GM08714 (cell line): ENCODE data around the gene MT1F.
"Not testable (repeated sequence)": the region's sequence is repeated elsewhere in the genome, so short reads cannot be mapped to it uniquely, and the experiment has no call there.

Experiments used
- H3K4me3 ChIP-seq: fragments of 200-500 bp; sonication (Bioruptor generic); 2 replicates; pipeline ENCODE4 v1.5.1; 2014; ENCODE audit warnings: mild to moderate bottlenecking, low read length, inconsistent platforms
- ZNF274 ChIP-seq: IDR thresholded peaks from 2 replicates; pipeline ENCODE4 v1.6.1; 2012; ENCODE audit warnings: mild to moderate bottlenecking, low read depth, low read length

MT1F gene

GRCh38 chr16:56669005-56669839 is 11.5 kb downstream of the MT1F start, which contains the start of gene MT1H:
Gene MT1H (plus strand): TSS chr16:56669814. CDS start chr16:56669885, 71 bp downstream.
- no peak for TF ChIP-seq ZNF274
- no peak within 1 kb of the TSS for H3K4me3 ChIP-seq

GRCh38 chr16:56669840-56670619 is 12.3 kb downstream of the MT1F start:
- no peak overlapping the region for H3K4me3 ChIP-seq

GRCh38 chr16:56670620-56670934 is 12.8 kb downstream of the MT1F start:
- no peak for TF ChIP-seq ZNF274
- no peak overlapping the region for H3K4me3 ChIP-seq

More at GRCh38 chr16:56669840-56670619, 12.3 kb downstream of the MT1F start:
- no peak for TF ChIP-seq ZNF274

DNA sequence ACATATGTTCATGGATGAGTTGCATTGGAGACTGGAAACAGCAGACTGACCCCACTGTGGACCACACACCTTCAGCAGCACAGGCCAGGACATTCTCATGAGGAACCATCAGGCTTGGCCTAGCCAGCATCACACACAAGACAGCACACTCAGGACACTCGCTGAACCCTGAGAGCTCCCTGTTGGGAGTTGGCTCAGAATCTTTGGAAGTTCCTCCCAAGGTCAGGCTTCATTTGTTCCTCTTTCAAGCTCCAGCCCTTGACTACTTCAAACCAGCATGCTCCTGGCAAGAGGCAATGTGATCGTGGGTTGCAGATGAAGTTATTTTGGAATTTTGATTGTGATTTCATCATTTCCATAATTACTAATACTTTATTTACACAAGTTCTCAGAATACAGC is 13.9 kb downstream of the MT1F start:
- not testable (repeated sequence) for H3K4me3 ChIP-seq

GRCh38 chr16:56672171-56672570 is 14.4 kb downstream of the MT1F start:
- not testable (repeated sequence) for H3K4me3 ChIP-seq

GRCh38 chr16:56672761-56673536 is 15.2 kb downstream of the MT1F start:
- no peak for TF ChIP-seq ZNF274
- no peak overlapping the region for H3K4me3 ChIP-seq

DNA sequence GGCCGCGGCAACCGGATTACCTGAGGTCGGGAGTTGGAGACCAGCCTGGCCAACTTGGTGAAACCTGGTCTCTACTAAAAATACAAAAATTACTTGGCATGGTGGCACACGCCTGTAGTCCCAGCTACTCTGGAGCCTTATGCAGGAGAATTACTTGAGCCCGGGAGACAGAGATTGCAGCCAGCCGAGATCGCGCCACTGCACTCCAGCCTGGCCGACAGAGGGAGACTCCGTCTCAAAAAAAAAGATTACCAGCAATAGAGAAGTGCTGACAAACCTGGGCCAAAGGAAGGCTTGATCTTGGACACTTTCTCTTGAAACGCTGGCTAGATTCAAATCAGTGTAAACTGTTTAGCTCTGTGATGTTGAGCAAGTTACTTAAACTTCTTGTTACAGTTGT is 16.2 kb downstream of the MT1F start:
- H3K4me3 ChIP-seq = no peak overlapping the region
- TF ChIP-seq ZNF274 = no peak

GRCh38 chr16:56674570-56674969 is 16.8 kb downstream of the MT1F start:
- not testable (repeated sequence) for H3K4me3 ChIP-seq

DNA sequence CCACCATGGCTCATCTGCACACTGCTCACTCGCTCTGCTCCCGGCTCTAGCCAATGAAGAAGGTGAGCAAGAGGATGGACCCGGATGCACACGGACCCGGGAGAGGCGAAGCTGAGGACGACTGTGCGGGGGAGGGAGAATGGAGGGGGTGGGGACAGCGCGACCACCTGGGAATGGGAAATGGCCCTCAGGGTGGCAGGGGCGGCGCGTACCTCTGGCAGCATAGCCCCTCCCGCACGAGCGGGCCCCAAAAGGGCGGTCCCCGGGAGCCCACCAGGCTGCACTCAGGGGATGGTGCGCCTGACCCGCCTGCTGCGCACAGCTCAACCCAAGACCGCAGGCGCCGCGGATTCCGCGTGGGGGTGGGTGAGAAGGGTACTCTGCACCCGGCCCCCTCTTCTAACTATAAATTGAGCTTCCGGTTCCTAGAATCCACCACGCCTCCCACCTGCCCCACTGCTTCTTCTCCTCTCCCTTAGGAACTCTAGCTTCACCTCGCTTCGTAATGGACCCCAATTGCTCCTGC is 18.0 kb downstream of the MT1F start:
- no peak for TF ChIP-seq ZNF274
- no peak overlapping the region; the same call in 1 of the 2 replicates for H3K4me3 ChIP-seq

DNA sequence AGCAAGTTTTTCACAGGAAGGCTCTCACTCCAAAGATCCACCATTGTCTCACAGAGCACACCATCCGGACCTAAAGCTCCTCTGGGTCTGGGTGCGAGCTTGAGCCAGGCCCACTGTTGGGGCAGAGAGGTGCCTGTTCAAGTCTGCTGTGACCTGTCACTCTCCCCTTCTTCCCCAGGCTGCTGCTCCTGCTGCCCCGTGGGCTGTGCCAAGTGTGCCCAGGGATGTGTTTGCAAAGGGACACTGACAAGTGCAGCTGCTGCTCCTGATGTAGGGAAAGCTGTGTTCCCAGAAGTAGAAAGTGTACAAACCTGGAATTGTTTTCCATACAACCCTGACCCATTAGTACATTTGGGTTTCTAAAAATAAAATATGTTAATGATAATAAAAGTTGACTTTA is 19.7 kb downstream of the MT1F start:
- no peak overlapping the region for H3K4me3 ChIP-seq
- no peak for TF ChIP-seq ZNF274

GRCh38 chr16:56679078-56679730 is 21.4 kb downstream of the MT1F start:
- TF ChIP-seq ZNF274 = no peak
- no peak overlapping the region for H3K4me3 ChIP-seq

DNA sequence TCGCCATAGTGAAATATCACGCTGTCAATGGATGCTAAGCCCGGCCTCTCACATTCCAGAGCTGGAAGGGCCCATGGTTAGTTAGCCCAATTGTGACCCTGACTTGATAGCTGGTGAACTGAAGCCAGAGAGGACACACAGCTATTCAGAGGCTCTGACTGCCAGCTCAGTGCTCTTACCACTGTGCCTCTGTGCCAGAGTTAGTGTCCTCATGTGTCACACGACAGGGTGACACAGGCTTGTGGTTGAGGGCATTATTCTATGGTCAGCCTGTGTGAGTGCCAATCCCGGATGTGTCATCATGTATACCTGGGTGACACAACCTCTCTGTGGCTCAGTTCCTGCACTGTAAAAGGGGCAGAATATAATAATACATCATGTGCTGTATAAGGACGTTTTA is 22.1 kb downstream of the MT1F start:
- no peak for TF ChIP-seq ZNF274
- no peak overlapping the region for H3K4me3 ChIP-seq

DNA sequence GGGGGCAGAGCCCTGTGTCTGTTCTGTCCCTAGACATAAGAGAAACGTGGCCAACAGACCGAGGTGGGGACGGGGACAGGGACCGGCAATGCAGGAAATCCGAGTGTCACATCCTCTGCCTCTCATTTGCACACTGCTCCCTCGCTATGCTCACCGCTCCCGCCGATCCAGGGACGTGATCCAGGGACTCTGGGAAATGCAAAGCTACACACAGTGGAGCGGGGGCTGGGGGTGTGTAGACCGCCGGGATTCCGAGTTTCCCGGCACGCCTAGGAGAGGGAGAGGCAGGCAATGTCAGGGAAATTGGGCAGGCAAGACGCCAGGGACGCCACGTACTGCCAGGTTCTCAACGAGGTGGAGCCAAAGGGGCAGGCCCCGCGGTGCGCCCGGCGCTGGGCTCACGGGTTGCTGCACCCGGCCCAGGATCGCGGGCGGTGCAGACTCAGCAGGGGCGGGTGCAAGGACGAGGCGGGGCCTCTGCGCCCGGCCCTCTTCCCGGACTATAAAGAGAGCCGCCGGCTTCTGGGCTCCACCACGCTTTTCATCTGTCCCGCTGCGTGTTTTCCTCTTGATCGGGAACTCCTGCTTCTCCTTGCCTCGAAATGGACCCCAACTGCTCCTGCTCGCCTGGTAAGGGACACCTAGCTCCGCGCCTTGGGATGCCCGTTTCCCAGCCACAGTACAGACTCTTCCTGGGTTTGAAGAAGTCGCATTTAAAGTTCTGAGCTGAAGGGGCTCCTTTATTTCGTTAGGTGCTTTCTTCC is 24.4 kb downstream of the MT1F start, which contains the start of gene MT1X:
MT1X (plus strand) TSS at position 532 of the 764 bp plus-strand sequence; CDS start at position 603, 71 bp downstream.
- H3K4me3 ChIP-seq = peak within 1 kb of the TSS; percentile 70; the same call in 1 of the 2 replicates
- TF ChIP-seq ZNF274 = no peak
